COR-L47 (cell line): ENCODE data around the gene HHAT.

Experiments
- DNase-seq: peaks from one replicate; lab custom pipeline; 2025; lab: John Stamatoyannopoulos, UW

Gene HHAT

GRCh38 chr1:210551899-210552298 is 223.2 kb downstream of the HHAT start:
- no peak for DNase-seq

GRCh38 chr1:210553711-210554110 is 225.0 kb downstream of the HHAT start:
- DNase-seq = no peak

- DNase-seq = no peak
Measured at GRCh38 chr1:210554382-210554781, 225.7 kb downstream of the HHAT start.

- no peak for DNase-seq
Measured at GRCh38 chr1:210556475-210556874, 227.8 kb downstream of the HHAT start.

GRCh38 chr1:210557426-210558077 is 228.8 kb downstream of the HHAT start:
- peak; percentile 11 for DNase-seq

GRCh38 chr1:210558302-210558701 is 229.6 kb downstream of the HHAT start:
- peak; percentile 76 for DNase-seq

- no peak for DNase-seq
Measured at GRCh38 chr1:210565306-210565705, 236.6 kb downstream of the HHAT start.

GRCh38 chr1:210568631-210569030 is 239.9 kb downstream of the HHAT start:
- DNase-seq = no peak

GRCh38 chr1:210570116-210570515 is 241.4 kb downstream of the HHAT start:
- DNase-seq = no peak

GRCh38 chr1:210571356-210572284 is 242.9 kb downstream of the HHAT start:
- DNase-seq = no peak

GRCh38 chr1:210573141-210573540 is 244.4 kb downstream of the HHAT start:
- DNase-seq = no peak

- DNase-seq = no peak
Measured at GRCh38 chr1:210582205-210582970, 253.7 kb downstream of the HHAT start.

GRCh38 chr1:210584439-210585113 is 255.9 kb downstream of the HHAT start:
- peak; percentile 95 for DNase-seq

GRCh38 chr1:210586771-210587170 is 258.1 kb downstream of the HHAT start:
- DNase-seq = no peak

GRCh38 chr1:210587566-210587965 is 258.9 kb downstream of the HHAT start:
- DNase-seq = no peak

- no peak for DNase-seq
Measured at GRCh38 chr1:210588357-210588756, 259.7 kb downstream of the HHAT start.

GRCh38 chr1:210588946-210589345 is 260.2 kb downstream of the HHAT start:
- DNase-seq = no peak

- no peak for DNase-seq
Measured at GRCh38 chr1:210591214-210591613, 262.5 kb downstream of the HHAT start.

GRCh38 chr1:210594605-210595004 is 265.9 kb downstream of the HHAT start:
- DNase-seq = no peak

GRCh38 chr1:210596641-210597040 is 267.9 kb downstream of the HHAT start:
- no peak for DNase-seq

- no peak for DNase-seq
Measured at GRCh38 chr1:210597555-210598134, 268.9 kb downstream of the HHAT start.
